Thyroid gland (tissue), 4 donors: ENCODE data around the gene NAV3. TPM values are rescaled to one million over a fixed set of nuclear protein-coding genes. Genes with fewer than 3 reads are reported as not detected.
"Not testable (repeated sequence)": the region's sequence is repeated elsewhere in the genome, so short reads cannot be mapped to it uniquely, and the experiment has no call there.

Source experiments
- DNase-seq, 2 donors: peaks; one replicate each; pipeline ENCODE4 v3.0.0-alpha.2; 2019
- H3K27ac ChIP-seq, 3 donors: fragments of 200-600 bp; sonication (generic); 1 replicate in 2 of 3; 2 replicates in 1 of 3; pipeline ENCODE4 v1.5.1; 2016 to 2019; ENCODE audit warnings: mild to moderate bottlenecking in 1 of 3, moderate library complexity in 1 of 3
- H3K27me3 ChIP-seq: fragments of 200-600 bp; sonication (generic); one replicate; pipeline ENCODE4 v1.5.1; 2019
- H3K36me3 ChIP-seq, 2 donors: fragments of 200-600 bp; sonication (generic); one replicate each; pipeline ENCODE4 v1.5.1; 2016 to 2019
- H3K4me1 ChIP-seq, 2 donors: fragments of 200-600 bp; sonication (generic); one replicate each; pipeline ENCODE4 v1.5.1; 2017 to 2019
- H3K4me3 ChIP-seq, 3 donors: fragments of 200-600 bp; sonication (generic); replicated peaks in 1 of 3; 1 replicate in 2 of 3; 2 replicates in 1 of 3; pipeline ENCODE4 v1.5.1; 2016; ENCODE audit warnings: mild to moderate bottlenecking in 1 of 3
- H3K9me3 ChIP-seq: fragments of 200-600 bp; sonication (generic); one replicate; pipeline ENCODE4 v1.5.1; 2017
- CTCF ChIP-seq, 6 experiments: fragments of 200-600 bp in 3 of 6; fragments of 450-650 bp in 3 of 6; sonication (generic) in 3 of 6; IDR thresholded peaks; one replicate each; pipeline ENCODE4 v1.5.1; 2016 to 2019; ENCODE audit warnings: antibody characterized with exemption in 6 of 6, mild to moderate bottlenecking in 2 of 6, inconsistent platforms in 1 of 6, moderate library complexity in 1 of 6
- POLR2A ChIP-seq, 2 donors: fragments of 450-650 bp; IDR thresholded peaks; one replicate each; pipeline ENCODE4 v1.6.1; 2017; ENCODE audit warnings: antibody characterized with exemption in 2 of 2, mild to moderate bottlenecking in 2 of 2, moderate library complexity in 1 of 2
- WGBS, 2 donors: methylation state at CpG; one replicate each; pipeline ENCODE4 v1.1.5; 2017; 5-methylcytosine and 5-hydroxymethylcytosine counted together
- intact Hi-C: fragments of 100-400 bp; cut with DNase I; formaldehyde crosslinking; loops from one replicate; pipeline ENCODE4 v1.15.1; 2023
- total RNA-seq, 4 donors: library from RNA; depleted of rRNA; stranded (reverse); fragments of >200 nt; gene quantifications; one replicate each; pipeline ENCODE4 v1.2.3, GENCODE V29; 2016

The NAV3 gene
- total RNA-seq, 4 donors from 2014 or later = 5.7 to 21.9 (median 7.6) TPM

DNA sequence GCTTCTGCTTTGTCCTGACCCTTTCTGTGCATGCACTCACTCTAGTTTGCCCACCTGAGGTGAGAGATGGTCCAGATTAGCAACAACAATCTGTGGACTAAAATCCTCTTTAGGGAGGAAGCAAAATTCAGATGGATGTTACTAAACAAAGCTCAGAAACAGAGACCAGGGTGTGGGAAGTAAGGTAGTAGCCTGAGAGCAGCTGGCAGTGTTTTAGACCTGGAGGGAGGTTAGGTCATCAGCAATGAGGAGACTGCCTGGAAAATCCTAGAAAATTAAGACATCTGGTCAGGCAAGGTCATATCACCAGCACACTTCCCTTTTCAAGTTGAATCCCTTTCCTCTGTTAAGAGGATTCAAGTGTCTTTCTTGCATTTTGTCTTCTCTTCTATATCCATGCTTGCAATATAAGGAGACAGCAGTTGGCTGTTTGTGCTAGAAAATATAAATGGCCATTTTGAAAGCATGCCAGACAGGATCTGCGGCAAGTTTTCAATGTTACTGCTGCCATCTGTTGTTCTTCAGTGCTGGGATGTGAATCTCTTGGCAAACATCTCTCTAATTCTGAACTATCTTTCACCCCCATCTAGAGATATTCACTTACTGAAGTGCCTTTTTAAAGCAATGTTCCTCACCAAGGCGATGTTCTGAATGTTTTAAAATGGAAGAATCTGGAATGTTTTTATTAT, 266.4 kb downstream of the NAV3 start:
- H3K9me3 ChIP-seq = no peaks in the 10 kb centered on the region
- intact Hi-C loops = no loop called here
- no peak overlapping the region for H3K4me3 ChIP-seq
- no peak for DNase-seq
- no peak overlapping the region for H3K27ac ChIP-seq
- no peak for TF ChIP-seq CTCF (IDR thresholded peaks at IDR 0.05)
- no peak for TF ChIP-seq POLR2A (IDR thresholded peaks at IDR 0.05)
- no peaks in the 10 kb centered on the region for H3K36me3 ChIP-seq
- H3K27me3 ChIP-seq = no peaks in the 10 kb centered on the region
- no peaks in the 10 kb centered on the region for H3K4me1 ChIP-seq
- WGBS, 2 donors = 67 to 73% methylated on average over 2 of the region's 2 CpGs

DNA sequence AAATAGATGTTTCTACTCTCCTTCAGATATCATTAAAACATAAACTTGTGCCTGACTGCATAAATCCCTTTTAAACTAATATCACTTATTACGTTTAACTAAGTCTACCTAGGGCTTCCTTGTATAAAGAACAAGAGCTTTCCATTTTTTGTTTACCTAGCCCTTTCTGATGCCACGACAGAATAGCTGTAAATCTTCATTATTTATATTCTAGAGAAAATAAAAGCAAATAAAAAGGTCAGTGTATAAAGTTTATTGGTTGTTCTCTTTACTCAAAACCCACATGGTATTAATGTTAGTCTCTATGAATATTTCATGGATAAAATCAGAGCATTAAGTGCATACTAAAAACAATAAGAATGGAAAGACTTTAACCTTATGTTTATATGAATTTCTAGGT, 269.1 kb downstream of the NAV3 start:
- intact Hi-C loops = no loop called here
- DNase-seq = no peak
- 78 to 79% methylated on average over 2 of the region's 2 CpGs for WGBS, 2 donors
- TF ChIP-seq CTCF (IDR thresholded peaks at IDR 0.05) (no peak), POLR2A (IDR thresholded peaks at IDR 0.05) (no peak)
- H3K27ac ChIP-seq = no peak overlapping the region
- H3K9me3 ChIP-seq = no peaks in the 10 kb centered on the region
- H3K4me1 ChIP-seq = no peaks in the 10 kb centered on the region
- no peak overlapping the region for H3K4me3 ChIP-seq
- H3K27me3 ChIP-seq = no peaks in the 10 kb centered on the region
- no peaks in the 10 kb centered on the region for H3K36me3 ChIP-seq

DNA sequence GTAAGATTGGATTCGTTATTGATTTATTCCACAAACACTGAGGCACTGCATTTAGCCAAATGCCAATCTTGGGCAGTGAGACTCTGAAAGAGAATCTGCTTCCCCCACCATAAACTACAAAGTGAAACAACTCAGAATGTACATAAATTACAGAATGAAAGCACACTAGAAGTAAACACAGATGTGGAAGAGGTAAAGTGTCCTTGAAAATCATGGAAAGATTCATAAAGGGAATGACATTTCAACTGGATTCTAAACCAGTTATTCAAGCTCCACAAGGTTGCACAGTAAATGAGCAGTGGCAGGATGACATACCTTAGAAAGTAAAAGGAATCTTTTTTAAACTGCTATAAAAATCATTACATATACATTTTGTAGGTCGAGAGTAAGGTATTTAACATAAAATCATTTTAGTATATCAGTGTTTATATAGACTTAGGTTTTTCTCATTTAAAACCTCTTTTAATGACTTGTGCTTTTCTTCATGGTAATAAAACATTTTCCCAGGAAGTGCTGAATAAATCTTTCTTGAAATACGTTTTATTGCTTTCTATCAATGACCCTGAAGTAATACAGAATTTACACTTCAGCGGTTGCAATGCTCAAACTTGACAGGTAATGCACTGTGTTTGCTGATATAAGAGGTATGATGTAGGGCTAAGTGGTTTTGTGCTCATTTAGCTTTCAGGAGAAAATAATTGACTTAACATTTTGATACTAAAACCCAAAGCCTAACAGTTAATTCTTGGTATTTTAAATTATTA, 270.6 kb downstream of the NAV3 start:
- Histone ChIP-seq H3K27ac (no peak overlapping the region), H3K4me3 (no peak overlapping the region), H3K9me3 (no peaks in the 10 kb centered on the region), H3K36me3 (no peaks in the 10 kb centered on the region), H3K4me1 (no peaks in the 10 kb centered on the region), H3K27me3 (no peaks in the 10 kb centered on the region)
- intact Hi-C loops = no loop called here
- no peak for DNase-seq
- 57 to 61% methylated on average over 4 of the region's 4 CpGs for WGBS, 2 donors
- TF ChIP-seq CTCF (IDR thresholded peaks at IDR 0.05) (no peak), POLR2A (IDR thresholded peaks at IDR 0.05) (no peak)

DNA sequence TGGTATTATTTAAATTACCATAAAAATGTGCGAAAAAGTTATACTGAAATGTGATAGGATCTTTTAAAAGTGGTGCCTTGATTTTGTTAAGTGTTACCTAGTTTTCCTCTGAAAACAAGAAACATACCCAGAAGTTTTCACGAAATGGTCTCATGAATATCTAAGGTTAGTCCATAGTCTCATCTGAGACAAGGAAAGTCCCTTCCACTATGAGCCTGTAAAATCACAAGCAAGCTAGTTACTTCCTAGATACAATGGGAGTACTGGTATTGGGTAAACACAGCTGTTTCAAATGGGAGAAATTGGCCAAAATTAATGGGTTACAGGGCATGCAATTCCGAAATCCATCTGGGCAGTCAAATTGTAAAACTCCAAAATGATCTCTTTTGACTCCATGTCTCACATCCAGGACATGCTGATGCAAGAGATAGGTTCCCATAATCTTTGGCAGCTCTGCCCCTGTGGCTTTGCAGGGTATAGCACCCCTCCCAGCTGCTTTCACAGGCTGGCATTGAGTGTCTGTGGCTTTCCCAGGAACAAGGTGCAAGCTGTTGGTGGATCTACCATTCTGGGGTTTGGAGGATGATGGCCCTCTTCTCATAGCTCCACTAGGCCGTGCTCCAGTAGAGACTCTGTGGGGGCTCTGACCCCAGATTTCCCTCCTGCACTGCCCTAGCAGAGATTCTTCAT, 271.4 kb downstream of the NAV3 start:
- H3K4me1 ChIP-seq = no peaks in the 10 kb centered on the region
- no peaks in the 10 kb centered on the region for H3K27me3 ChIP-seq
- intact Hi-C loops = no loop called here
- WGBS, 2 donors = 86 to 96% methylated on average over 4 of the region's 4 CpGs
- H3K9me3 ChIP-seq = no peaks in the 10 kb centered on the region
- TF ChIP-seq POLR2A (IDR thresholded peaks at IDR 0.05) = no peak
- TF ChIP-seq CTCF (IDR thresholded peaks at IDR 0.05) = no peak
- DNase-seq = no peak
- no peak overlapping the region for H3K4me3 ChIP-seq
- no peaks in the 10 kb centered on the region for H3K36me3 ChIP-seq
- H3K27ac ChIP-seq = no peak overlapping the region

DNA sequence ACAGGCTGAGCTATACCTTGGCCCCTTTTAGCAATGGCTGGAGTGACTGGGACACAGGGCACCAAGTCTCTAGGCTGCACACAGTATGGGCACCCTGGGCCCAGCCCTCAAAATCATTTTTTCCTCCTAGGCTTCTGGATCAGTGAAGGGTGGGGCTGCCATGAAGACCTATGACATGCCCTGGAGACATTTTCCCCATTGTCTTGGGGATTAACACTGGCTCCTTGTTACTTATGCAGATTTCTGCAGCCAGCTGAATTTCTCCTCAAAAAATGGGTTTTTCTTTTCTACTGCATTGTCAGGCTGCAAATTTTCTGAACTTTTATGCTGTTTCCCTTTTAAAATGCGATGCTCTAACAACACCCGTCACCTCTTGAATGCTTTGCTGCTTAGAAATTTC, 272.1 kb downstream of the NAV3 start:
- WGBS, 2 donors = 88 to 91% methylated on average over 2 of the region's 2 CpGs
- intact Hi-C loops, H3K4me3 ChIP-seq, H3K27ac ChIP-seq, H3K27me3 ChIP-seq, H3K36me3 ChIP-seq, DNase-seq, H3K9me3 ChIP-seq, H3K4me1 ChIP-seq: not testable (repeated sequence)
